ENCODE data around the gene MYO1B.

The MYO1B gene

DNA sequence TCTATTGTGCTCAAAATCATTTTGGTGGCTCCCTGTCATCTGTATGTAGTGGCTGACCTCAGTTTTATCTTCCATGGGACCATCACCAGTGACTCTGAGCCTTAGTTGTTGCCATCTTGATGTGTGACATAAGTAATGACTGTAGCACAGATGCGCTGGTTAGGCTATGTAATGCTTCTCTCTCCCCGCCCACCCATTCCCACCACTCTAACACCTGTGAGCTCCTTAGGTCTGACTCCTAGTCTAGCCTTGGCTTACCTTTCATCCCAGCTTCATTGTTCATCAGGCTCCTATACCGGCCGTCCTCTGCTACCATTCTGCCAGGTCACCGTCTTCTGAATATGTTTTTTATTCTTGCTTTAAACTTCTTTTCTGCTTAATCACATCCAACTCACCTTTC, 17.2 kb downstream of the MYO1B start:
- DNase-seq (ENCODE audit: low spot score), result no peak

DNA sequence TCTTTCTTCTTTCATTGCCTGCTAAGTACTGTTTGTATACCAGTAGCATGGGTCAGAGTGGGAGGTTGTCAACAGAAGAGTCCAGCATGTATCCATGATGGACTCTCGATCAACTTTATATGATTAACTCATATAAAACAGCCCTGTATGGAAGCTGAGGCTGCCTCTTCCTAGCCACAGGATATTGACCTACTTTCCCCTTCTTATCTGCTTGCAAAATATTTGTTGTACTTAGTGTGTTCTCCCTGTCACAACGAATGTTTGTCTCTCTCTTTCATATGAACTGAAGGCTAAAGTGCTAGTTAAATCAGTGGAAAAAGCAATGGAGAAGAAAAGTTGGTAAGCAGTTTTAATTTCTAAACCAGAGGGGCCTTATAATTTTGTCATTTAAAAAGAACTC, 17.8 kb downstream of the MYO1B start:
- no peak for DNase-seq (ENCODE audit: low spot score)

DNA sequence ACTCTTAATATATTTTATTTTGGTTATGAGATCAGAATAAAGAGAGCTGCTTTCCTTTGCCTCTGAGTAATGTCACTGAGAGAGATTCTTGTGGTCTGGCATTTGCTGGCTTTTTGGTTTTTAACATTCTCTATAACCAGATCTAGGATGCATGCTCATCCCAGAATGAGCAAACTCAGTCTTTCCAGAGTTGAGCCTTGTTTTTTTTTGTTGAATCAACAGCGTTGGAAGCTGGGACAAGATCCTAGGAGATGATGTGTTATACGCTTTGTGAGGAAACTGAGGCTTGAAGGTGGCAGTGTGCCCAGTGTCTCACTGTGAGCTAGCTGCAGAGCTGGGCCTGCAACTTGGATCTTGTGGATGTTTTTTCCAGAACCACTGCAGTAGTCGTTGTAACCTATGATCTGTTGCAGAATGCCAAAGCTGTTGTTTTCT, 19.5 kb downstream of the MYO1B start:
- DNase-seq (ENCODE audit: low spot score), result peak; percentile 86

DNA sequence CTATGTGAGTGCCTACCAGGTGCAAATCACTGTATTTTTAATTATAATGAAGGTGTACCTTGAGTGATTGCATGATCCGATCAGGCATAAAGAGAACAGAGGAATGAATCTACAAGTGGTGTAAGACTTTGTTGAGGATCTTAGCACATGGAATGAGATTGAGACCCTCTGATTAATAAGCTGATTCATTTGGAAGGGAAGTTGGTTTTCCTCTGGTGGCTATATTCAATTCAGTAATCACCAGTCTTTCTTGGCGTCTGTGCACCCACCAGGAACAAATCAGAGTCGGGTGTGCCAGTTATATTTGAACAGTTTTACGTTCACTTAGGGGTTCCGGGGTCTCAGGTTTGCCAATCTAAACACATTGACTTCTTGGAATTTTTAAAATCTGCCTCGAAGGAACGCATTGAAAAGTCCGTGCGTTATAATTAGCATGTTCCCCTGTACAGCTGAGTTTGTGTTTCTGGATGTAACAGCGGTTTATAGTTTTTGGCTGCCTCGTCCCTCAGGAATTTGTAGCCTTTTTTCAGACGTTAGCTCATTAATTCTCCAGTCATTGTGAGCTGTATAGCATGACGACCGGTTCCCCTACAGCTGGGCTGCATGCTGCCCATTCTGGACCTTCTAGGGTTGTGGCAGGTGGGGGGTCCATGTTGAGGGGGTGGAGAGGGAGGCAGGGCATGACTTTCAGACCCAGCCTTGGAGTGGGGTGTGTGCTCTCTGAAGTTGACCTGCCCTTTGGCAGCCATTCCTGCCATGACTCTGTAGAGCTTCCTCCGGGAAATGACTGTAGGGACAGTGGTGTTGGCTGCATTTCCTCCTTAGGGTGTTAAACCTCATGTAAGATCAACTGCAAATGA, 20.3 kb downstream of the MYO1B start:
- peak; percentile 67 for DNase-seq (ENCODE audit: low spot score)

DNA sequence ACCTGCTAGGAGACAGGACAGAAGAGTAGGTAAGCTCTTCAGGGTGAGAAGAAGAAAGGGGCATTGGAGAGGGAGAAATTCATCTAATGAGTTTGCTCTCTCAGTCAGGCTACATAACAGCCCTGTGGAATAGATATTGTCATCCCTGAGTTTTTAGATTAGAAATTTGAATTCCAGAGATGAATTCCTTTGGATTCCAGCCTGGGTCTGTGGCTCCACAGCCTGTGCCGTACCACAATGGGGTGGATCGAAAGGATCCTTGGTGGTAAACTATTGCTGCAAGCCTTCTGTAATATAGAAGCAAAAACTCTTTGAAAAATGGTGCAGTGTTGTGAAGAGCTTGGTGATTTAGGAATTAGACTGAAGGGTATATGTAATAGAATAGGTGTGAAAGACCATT, 21.0 kb downstream of the MYO1B start:
- peak; percentile 36 for DNase-seq (ENCODE audit: low spot score)

DNA sequence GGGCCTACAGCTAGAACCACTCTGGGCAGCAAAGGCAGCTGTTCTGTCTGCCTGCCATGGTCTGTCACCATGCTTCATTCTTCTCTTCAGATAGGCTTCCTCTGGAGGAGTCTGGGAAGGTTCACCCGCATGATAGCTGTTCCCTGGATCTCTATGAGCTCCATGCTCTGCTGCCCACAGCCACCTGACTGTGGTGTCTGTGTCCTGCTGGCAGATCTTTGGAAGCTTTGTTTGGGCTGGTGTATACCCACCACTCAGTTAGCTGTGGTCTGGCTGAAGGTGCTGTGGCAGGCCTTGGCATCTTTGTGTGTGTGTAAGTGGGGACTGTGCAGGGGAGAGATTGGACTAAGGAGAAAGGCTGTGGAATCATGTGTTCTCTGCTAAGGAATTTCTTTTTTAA, 23.4 kb downstream of the MYO1B start:
- no peak for DNase-seq (ENCODE audit: low spot score)

DNA sequence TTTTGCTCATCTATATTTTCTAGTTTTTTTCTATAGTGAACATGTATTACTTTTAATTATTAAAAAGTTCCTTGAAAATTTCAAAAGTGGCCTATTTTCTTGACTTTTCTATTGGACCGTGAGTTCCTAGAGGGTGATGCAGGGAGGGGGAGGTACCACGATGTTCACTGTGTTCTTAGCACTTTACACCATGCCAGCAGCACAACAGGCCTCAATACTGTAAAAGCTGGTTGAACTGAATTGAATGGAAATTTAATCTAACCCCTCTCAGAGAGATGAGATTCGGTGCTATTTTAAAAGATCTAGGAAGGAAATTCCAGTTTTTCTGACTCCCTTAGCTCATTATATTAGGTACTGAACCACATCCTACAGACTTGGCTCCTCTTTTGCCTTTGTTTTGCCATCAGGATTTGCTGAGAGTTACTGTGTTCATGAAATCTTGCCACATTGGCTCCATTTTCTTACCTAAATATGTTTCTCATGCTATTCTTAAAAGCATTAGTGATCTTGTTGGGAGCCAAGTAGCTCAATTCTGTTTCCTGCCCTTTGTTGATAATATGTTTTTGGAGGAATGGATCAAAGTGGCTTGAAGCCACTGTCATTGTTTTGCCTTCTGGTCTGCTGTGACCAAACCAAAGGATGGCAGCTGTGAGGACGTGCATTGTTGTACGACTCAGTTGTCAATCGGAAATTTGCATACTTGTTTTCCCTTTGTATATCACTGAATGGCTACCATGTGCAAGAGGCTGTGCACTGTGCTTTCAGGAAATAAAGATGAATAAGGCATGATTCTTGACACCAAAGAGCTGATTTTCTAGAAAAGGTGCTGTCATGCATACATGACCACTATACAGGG, 25.3 kb downstream of the MYO1B start:
- no peak for DNase-seq (ENCODE audit: low spot score)

DNA sequence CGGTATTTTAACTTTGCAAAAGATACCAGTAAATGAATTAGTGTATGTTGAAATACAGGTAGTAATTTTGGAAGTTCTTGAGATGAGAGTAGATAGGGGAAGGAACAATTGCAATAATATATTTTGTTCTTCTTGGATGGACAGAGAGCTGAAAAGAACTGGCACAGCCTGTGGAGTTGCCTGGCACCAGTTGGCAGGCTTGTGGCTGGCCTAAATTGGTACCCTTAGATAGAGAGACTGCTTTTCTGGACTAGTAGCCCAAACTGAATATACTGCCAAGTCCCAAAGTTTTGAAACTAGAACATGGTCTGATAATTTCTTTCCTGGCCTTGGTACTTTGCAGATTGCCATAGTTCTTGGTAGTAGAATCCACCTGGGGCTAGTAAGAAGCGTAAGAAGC, 26.9 kb downstream of the MYO1B start:
- no peak for DNase-seq (ENCODE audit: low spot score)

DNA sequence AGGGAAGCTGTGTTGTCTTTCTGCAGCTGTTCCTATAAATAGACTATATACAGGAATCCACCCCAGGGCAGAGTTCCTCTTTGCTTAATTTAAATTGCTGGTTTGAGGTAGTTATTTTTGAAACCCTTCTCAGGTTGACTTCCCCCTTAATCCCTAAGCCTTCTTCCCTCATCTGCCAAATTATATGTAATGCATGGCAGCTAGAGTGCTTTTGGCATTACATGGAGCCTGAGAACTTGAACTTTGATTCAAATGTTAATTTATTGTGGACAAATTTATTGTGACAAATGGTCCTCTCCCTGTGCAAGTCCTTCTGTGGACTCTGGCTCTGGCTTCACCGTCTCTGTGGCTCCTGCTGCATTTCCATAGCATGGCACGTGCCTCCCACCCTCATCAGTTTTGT, 29.2 kb downstream of the MYO1B start:
- no peak for DNase-seq (ENCODE audit: low spot score)

DNA sequence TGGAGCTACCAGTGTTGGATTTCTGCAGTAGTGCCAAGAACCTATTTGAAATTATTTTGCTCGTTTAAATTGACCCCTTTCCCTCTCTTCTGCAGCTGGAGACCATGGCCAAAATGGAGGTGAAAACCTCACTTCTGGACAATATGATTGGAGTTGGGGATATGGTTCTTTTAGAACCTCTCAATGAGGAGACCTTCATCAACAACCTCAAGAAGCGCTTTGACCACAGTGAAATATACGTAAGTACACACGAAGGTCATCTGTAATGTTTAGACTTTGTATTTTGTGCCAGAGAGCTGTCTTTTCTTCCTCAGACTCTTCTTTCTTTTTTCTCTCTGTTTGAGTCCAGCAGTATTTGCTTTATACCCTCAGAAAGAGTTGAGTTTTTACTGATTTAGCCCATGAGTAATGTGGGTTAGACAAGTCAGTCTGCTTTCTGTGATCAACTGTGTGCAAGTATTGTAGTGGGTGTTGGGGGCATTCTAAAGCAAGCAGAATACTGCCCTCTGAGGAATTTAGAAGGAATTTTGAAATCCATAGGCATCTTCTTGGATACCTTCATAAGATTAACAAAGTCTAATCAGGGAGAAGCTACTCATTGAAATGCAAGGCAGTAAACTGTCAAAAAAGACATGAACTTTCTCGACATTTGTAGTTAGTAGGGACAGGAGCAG, 31.7 kb downstream of the MYO1B start:
- DNase-seq (ENCODE audit: low spot score), result no peak

DNA sequence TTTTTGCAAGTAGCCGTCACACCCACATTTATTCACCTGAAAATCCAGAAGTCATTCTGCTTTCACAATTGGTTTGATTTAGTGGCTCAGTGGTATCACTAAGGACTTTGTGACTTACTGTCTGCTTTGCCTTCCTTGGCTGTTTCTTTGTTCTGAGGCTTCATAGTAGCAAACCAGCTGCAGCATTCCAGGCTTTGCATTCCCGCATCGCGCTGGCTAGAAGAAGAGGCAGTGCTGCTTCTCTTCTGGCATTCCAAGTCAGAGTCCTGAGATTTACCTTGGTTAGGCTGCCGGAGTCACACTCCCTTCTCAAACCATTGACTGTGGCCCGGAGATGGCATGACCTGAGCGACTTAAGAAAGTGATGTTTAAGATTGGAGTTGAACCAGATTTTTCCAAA, 35.1 kb downstream of the MYO1B start:
- DNase-seq (ENCODE audit: low spot score), result no peak

DNA sequence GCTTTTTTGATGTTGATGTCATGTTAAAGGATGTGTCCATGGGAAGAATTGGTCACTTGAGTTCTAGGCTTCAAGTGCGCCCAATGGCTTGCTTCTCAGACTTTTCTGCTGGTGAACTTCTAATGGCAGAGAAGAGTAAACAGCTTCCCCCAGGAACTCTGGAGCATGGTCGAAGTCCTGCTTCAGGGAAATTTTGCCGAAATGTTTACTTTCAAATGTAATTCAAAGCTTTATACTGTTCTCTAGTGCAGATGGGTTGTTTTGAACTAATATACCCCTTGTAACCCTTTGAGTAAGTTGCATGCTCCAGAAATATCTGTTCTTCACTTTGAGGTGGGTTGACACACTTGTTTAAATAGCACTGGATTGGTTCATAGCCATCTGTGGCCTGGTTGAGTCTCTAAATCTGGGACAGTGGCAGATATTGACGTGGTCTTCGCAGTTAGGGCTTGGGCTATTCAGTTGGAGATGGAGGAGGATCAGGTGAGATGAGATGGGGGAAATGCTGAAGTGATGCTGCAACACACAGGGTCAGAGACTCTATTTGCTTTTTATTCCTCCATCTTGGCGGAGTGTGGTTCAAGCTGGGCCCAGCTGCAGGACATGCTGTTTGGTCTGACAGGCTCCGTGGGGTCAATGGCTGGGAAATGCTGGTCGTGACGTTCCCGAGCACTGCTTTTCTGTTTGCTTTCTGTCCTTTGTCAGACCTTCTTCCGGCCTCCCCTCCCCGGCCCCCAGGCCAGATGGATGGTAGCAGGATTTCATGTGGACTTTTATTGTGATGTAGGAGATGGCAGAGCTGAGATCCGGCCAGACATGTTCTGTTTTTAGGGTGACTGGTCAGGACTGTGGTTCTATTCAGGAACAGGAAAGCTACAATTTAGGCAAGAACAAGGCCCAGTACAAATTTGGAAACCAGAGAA, 35.9 kb downstream of the MYO1B start:
- no peak for DNase-seq (ENCODE audit: low spot score)

DNA sequence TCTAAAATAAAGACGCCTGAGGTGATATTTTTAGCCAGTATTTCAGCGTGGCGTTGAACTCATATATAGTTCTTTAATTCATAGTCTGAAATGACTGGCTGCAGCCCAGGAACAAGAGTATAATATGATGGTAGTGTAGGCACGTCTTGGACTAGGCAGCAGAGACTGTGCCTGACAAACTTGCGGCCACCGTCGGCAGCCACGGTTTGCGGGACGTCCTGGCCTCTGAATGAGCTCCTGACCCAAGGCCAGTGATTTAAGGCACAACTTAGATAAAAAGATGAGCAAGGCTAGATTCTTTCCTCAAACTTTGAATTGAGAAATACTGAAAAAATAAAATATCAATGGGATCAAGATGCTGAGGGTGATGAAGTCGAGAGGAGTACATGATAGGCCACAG, 40.0 kb downstream of the MYO1B start:
- DNase-seq (ENCODE audit: low spot score), result no peak

DNA sequence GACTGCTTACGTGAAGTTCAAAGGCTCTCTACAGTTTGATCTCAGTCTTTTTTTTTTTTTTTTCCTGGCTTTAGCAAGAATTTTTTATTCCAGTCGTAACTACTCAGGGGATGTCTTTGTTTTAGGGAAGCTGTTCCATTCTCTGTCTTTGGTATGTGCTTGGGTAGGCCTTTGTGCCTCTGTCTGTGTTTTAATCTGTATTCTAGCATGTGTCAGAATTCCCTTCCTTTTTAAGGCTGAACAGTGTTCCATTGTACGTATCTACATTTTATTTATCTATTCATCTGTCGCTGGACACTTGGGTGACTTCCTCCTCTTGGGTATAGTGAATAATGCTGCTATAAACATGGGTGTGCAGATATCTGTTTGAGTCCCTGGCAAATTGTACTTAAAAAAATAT, 42.6 kb downstream of the MYO1B start:
- DNase-seq (ENCODE audit: low spot score), result no peak

DNA sequence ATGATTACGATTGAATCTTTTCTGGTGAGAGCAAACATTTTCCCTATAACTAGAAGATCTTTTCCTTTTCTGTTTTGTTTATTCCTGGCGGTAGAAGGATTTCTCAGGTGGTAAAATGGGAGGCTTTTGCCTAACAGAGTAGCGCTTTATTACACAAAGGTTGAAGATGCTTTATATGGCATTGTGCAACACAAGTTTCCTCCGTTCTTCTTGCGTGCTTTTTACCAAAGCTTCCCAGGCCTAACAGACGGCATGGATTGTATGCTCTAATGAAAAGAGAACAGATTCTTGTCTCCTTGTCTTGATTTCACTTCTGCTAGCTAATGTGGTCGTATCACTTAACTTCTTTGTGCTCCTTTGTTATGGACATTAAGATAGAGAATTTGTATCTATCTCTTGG, 43.8 kb downstream of the MYO1B start:
- no peak for DNase-seq (ENCODE audit: low spot score)

DNA sequence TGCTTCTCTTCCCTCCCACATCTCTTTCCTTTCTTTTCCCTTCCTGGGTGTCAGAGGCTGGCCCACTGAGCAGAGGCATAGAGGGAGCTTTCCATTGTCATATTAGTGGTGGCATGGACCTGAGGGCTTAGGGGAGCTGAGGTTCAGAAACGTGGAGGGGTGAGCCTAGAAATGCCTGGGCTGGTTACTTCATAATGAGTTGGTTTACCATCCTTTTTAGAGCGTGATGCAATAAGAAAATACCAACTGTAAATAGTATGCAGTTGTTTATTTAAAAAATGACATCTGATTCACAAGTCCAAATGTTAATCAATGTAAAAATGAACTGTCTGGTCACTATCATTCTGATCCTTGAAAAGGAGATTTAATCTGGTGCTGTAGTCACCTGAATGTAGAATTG, 46.3 kb downstream of the MYO1B start:
- DNase-seq (ENCODE audit: low spot score), result no peak

DNA sequence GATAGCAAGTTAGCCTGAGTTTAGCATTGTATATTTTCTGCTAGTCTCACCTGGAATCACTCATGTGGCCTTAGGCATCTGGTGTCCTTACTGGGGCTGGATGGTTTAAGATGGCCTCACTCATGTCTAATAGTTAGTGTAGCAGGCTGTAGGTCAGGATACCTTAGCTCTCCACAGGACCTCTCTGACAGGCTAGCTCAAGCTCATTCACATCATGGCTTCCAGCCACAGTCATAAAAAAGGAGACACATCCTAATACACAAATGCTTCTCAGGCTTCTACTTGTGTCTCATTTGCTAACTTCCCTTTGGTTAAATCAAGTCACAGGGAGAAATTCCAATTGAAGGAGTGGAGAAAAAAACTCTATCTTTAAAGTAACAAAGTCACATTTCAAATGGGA, 47.7 kb downstream of the MYO1B start:
- no peak for DNase-seq (ENCODE audit: low spot score)

DNA sequence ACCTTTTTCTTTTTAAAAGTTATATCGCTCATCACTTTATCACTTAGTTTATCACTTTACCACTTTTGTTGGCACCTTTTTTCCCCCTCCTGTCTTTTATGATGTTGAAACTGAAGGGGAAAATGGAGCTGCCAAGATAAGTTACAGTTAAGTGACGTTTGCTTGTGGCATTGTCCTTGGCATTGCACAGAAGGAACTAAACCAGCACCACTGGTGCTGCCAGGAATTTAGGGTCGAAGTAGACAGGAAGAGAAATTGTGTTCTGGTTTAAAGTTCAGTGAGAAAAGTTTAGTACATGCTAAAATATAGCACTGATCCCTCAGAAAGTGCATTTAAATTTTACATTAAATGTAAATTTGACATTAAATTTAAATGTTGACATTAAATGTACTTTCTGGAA, 49.9 kb downstream of the MYO1B start:
- no peak for DNase-seq (ENCODE audit: low spot score)

DNA sequence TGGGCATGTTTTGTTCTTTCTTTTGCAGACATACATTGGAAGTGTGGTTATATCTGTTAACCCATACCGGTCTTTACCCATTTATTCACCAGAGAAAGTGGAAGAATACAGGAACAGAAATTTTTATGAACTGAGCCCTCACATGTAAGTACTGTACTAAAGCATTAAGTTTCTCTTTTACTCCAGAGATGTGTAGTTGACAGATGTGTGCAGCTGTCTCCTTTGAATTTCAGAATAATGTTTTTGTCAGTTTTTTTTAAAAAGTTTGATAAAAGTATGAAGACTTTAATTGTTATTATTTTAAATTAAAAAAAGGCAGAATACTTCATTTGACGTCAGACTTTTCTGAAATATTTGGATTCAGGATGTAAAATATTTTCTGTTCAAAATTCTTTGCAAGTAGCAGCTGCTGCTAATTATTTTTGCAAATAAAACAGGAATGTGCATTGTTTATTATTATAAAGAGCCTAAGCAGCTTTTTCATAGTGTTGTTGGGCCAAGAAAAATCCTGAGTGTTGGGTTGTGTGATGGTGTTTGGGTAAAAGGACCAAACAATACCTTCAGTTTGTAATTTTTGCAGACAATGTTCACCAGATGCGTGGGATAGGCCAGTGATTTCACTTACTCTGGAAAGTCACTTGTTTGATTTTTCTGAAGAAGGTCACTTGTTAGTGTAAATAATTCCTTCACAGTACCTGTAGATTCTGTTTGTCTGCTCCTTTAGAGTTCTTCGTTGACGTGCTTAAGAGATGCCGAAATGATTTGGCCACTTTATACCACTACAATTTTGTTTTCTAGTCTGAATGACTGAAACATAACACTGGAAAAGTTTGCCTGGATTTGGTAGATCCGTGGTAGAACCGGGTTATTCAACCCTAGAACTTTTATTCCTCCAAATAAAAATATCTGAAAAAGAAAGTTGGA, 51.1 kb downstream of the MYO1B start:
- peak; percentile 21 for DNase-seq (ENCODE audit: low spot score)

DNA sequence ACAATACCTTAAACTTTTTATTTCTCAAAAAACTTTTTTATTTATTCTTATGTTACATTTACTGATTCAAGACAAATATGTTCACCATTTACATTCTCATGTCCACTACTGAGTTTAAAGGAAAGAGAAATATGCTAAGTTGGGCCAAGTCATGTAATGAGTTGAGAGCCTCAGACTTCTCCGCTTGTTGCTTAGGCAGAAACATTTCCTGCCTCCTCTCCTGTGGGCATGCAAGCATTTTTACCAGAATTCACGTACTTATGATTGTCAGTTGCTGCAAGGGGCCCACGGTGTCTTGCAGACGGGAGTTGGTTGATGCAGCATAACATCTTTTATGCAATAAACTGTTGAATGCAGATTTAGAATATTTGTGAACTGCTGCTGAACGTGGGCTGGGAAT, 51.8 kb downstream of the MYO1B start:
- no peak for DNase-seq (ENCODE audit: low spot score)

DNA sequence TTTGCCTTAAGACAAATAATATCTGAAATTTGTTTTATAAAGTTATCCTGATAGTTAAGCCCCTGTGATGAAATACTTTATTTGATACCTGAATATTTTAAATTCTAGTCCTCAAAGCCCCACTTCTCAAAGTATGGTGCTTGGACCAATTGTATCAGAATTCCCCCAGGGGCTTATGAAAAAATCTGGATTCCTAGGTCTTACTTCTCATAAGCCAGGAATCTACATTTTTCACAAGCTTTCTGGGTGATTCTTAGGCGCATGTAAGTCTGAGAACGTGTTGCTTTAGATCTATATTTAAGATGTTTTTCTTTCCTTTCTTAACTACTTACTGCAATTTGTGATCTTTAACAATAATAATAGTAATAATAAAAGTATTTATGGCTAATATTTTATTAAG, 53.1 kb downstream of the MYO1B start:
- DNase-seq (ENCODE audit: low spot score), result peak; percentile 10
